GM10248 (cell line): Measurements from ENCODE around the gene FAM217B.

ENCODE experiments used
- CTCF ChIA-PET: fragments of 300-600 bp; sonication (Branson Sonifier 250); formaldehyde crosslinking; extraction: SDS; loops from one replicate; lab custom pipeline; 2021; ENCODE audit warnings: antibody characterized with exemption; lab: Yijun Ruan, JAX
- POLR2A ChIA-PET: fragments of 350-650 bp; sonication (Branson Sonifier 250); formaldehyde crosslinking; extraction: SDS; loops from one replicate; lab custom pipeline; 2020; ENCODE audit warnings: antibody characterized with exemption; lab: Yijun Ruan, JAX
- DNase-seq: peaks from one replicate; pipeline ENCODE4 v3.0.0; 2012; ENCODE audit errors: extremely low spot score
- CTCF ChIP-seq: IDR thresholded peaks from 2 replicates; pipeline ENCODE4 v1.5.1; 2012; ENCODE audit warnings: mild to moderate bottlenecking, low read depth; ENCODE audit errors: extremely low read depth, missing control alignments, control extremely low read depth

FAM217B gene

GRCh38 chr20:59940956-59941294, 736 bp downstream of the FAM217B start:
- TF ChIP-seq CTCF = no peak
- ChIA-PET CTCF (interaction anchor here (1.0 to 2.8 kb wide), 10 partner anchors 8 to 117 kb away, joined by 3 to 11 read pairs (median 5); no protein-coding TSS in a partner anchor), POLR2A (no interaction called here)
- DNase-seq = no peak

- DNase-seq = no peak
- CTCF ChIA-PET = no interaction called here
- no peak for TF ChIP-seq CTCF
- POLR2A ChIA-PET = no interaction called here
Observed at GRCh38 chr20:59942245-59942644, 2.1 kb downstream of the FAM217B start.

- ChIA-PET CTCF (interaction anchor here (1.6 to 10.8 kb wide), 3 partner anchors 9 to 318 kb away, joined by 4 to 94 read pairs (median 7); partner anchors contain the start of gene SYCP2), POLR2A (no interaction called here)
- no peak for DNase-seq
- TF ChIP-seq CTCF = no peak
Observed at GRCh38 chr20:59944726-59945125, 4.5 kb downstream of the FAM217B start.

- ChIA-PET CTCF (interaction anchor here (1.6 to 10.8 kb wide), 3 partner anchors 9 to 317 kb away, joined by 4 to 94 read pairs (median 7); partner anchors contain the start of gene SYCP2), POLR2A (no interaction called here)
- no peak for DNase-seq
- no peak for TF ChIP-seq CTCF
Observed at GRCh38 chr20:59945175-59945574, 5.0 kb downstream of the FAM217B start.

GRCh38 chr20:59945731-59946130, 5.5 kb downstream of the FAM217B start:
- no peak for DNase-seq
- CTCF ChIA-PET = interaction anchor here (10.8 kb wide), 1 partner anchor 10 kb away, joined by 94 read pairs; the partner anchor contains the start of gene SYCP2
- POLR2A ChIA-PET = no interaction called here
- no peak for TF ChIP-seq CTCF

- TF ChIP-seq CTCF = no peak
- DNase-seq = no peak
- CTCF ChIA-PET = interaction anchor here (1.2 to 10.8 kb wide), 2 partner anchors 12 to 16 kb away, joined by 6 to 94 read pairs; partner anchors contain the start of gene SYCP2
- POLR2A ChIA-PET = no interaction called here
Observed at GRCh38 chr20:59947376-59947775, 7.2 kb downstream of the FAM217B start.
